ENCODE results near the gene FRY.

GRCh38 chr13:32229443-32229842, 197.9 kb downstream of the FRY start:
- no peak for TF ChIP-seq CTCF (IDR thresholded peaks at IDR 0.05)
- no peak for TF ChIP-seq POLR2A (IDR thresholded peaks at IDR 0.05)
